Activated naive CD4-positive, alpha-beta T cell treated with anti-CD3 and anti-CD28 coated beads, Interleukin-2, amount 50 U/mL, for 16 hours (primary cell): ENCODE data around the gene FAM240B.

Experiments used
- DNase-seq: peaks from one replicate; pipeline ENCODE4 v3.0.0-alpha.2; 2020

The FAM240B gene

GRCh38 chr9:38662763-38663593 lies 57.0 kb downstream of the FAM240B start:
- no peak for DNase-seq

GRCh38 chr9:38659538-38659937 lies 60.4 kb downstream of the FAM240B start:
- no peak for DNase-seq

- DNase-seq, result no peak
Observed at GRCh38 chr9:38656896-38657295, 63.0 kb downstream of the FAM240B start.

- no peak for DNase-seq
Observed at GRCh38 chr9:38652486-38652885, 67.4 kb downstream of the FAM240B start.

- no peak for DNase-seq
Observed at GRCh38 chr9:38652044-38652443, 67.9 kb downstream of the FAM240B start.

- DNase-seq, result no peak
Observed at GRCh38 chr9:38651400-38652042, 68.4 kb downstream of the FAM240B start.

- no peak for DNase-seq
Observed at GRCh38 chr9:38650564-38650963, 69.4 kb downstream of the FAM240B start.

- DNase-seq, result no peak
Observed at GRCh38 chr9:38649731-38650363, 70.1 kb downstream of the FAM240B start.

GRCh38 chr9:38644601-38645000 lies 75.3 kb downstream of the FAM240B start:
- no peak for DNase-seq
